ENCODE measurements around the gene RNASEH2B.

The RNASEH2B gene

DNA sequence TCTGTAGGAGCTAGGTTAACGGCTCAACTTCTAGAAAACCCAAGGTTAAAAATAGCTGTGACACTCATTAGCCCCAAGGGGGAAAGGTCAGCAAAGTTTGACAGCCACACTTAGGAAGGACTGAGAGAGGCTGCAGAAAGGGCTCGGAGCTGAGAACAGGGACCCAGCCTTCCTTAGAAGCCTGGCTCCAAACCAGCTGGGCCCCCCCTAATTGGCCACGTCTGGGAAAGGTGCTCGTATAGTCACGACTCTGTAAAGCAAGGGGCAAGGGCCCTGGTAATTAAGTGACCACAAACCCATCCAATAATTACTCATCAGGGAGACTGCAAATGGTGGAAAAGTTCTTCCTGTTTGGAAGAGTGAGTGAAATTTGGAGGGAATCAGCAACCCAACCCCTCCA, 90.5 kb downstream of the RNASEH2B start:
- DNase-seq = no peak

DNA sequence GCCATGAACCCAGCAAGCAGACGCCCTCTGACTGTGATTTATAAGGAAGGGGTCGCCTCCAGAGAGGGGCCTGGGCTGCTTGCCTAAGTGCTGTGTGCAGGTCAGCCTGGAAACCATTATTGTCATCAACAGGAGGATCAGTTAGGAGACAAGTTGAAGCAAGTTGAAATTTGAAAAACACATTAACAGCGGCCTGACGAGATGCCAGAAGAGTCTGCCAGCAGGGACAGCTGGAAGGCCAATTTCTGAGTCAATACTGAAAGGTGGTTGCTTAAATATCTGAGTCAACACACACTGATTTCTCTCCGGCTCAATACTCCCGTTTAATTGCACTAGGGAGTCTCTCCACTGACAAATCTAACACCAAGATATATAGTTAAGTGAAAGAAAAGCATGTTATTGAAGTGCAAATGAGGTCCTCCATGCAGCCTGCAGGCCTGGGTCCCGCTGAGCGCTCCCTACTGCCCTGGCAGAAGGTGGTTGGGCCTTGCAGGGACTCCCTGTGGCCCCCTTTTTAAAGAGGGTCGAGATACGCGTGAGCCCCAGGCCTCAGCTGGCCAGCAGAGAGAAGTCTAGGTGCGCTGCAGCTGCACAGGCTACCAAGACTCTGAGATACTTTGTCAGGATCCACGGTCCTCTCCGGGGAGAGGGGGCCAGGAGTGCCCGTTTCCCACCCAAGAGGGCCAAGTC, 91.1 kb downstream of the RNASEH2B start:
- no peak for DNase-seq

DNA sequence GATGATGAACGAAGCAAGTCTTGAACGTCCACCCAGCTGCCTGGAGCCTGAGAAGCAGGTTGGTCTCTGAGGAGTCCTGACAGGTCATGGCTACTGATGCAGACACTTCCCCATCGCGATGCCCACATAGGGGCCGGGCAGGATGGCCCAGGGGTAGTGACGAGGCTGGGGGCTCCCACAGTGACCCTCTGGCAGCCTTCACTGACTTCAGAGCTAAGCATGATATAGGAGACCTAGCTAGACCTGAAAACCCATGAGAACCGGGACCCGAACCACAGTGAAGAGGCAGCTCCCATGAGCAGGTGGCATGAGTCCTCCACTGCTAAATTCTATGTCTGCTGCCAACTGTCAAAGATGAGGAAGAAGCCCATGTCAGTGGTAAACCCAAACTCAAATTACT, 91.7 kb downstream of the RNASEH2B start:
- no peak for DNase-seq

DNA sequence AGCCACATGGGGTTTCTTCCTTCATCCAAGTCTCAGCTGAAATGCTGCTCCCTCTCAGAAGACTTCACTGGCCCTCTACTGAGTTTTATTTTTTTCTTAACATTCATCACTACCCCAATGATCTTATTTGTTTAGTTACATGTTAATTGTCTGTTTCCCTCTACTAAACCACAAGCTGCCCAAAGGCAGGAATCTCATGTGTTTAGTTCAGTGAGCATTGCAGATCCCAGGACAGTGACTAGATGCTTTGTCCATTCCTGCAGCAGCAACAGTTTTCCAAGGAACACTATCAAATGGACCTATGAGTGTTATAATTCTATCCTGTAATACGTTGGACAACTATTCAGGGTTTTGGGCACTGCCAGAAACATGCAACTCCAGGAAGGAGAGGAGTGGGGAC, 93.1 kb downstream of the RNASEH2B start:
- no peak for DNase-seq

- no peak for DNase-seq
These were observed 94.1 kb downstream of the RNASEH2B start for GRCh38 chr13:51003642-51004041.

DNA sequence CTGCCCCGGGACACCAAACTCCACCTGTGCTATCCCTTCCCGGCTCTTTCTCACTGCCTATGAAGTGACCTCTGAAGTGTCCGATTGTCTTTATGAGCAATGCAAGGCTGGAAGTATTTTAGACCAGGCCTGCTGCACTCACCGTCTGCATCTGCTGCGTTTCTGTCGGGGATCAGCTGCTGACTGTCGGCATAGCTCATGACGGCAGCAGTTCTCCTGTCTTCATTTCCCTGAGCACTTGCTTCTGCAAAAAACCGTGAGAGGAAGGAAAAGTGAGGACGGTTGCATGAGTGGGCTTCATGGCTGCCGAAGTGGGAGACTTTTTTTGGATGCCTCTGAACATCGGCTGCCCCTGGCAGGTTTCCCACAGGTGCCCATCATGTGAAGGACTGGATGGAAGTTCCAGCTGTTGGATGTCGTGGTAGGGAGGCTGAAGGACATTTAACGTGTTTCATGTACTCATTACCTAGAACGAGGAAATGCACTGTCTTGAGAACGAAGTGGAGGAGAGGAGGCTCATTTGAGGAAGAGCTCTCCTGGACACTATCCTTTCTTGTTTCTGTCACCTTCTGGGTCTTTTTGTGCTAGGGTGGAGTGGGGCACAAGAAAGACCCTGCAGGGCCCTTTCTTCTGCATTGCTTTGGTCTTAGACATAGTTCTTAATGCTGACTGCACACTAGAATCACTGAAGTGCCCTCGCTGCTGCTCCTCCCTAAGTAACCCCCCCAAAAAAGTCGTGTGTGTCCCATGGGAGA, 94.7 kb downstream of the RNASEH2B start:
- DNase-seq = no peak

- DNase-seq = no peak
These were observed 95.4 kb downstream of the RNASEH2B start for GRCh38 chr13:51004918-51005460.

- DNase-seq = no peak
These were observed 96.0 kb downstream of the RNASEH2B start for GRCh38 chr13:51005566-51005965.
